CD4-positive, alpha-beta T cell treated with Interferon alpha-2 for 1 hour (primary cell): ENCODE data around the gene NKX6-2.
"Not testable (repeated sequence)": the region's sequence is repeated elsewhere in the genome, so short reads cannot be mapped to it uniquely, and the experiment has no call there.

ENCODE experiments used
- DNase-seq, 2 donors: peaks; one replicate each; pipeline ENCODE4 v3.0.0-alpha.2; 2020 to 2022

NKX6-2 gene

DNA sequence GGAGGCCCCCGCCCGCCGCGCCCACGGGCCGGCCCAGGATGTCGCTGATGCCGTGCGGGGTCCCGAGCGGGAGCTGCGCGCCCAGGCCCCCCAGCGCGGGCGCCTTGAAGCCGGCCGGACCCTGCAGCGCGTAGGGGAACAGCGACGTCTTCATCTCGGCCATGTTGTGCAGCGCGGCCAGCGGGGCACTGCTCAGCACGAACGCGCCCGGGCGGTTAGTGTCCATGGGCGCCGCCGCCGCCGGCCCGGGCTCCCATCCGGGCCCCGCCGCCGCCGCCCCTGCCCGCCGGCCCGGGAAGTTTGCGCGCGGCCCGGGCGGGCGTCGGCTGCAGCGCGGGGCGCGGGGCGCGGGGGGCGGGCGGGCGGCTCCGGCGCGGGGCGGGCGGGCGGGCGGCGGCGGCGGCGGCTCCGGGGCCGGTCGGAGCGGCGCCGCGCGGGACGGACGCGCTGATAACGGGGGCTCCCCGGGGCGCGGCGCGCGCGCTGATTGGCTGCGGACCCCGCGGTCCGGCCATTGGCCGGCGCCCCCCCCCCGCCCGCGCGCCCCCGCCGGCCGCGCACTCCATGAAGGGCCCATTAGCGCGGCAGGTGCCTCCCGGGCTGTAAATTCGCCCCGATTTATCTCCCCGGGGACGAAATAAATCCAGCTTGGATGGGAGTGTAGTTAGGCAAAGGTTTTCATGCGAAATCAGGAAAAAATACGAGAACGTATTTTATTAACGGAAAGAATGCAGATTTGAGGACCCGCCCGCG is at the start of gene NKX6-2:
Gene NKX6-2, minus strand, starts transcription at position 425 of the 753 bp plus-strand sequence. Its CDS starts 199 bp downstream, at position 226.
- DNase-seq = no peak

DNA sequence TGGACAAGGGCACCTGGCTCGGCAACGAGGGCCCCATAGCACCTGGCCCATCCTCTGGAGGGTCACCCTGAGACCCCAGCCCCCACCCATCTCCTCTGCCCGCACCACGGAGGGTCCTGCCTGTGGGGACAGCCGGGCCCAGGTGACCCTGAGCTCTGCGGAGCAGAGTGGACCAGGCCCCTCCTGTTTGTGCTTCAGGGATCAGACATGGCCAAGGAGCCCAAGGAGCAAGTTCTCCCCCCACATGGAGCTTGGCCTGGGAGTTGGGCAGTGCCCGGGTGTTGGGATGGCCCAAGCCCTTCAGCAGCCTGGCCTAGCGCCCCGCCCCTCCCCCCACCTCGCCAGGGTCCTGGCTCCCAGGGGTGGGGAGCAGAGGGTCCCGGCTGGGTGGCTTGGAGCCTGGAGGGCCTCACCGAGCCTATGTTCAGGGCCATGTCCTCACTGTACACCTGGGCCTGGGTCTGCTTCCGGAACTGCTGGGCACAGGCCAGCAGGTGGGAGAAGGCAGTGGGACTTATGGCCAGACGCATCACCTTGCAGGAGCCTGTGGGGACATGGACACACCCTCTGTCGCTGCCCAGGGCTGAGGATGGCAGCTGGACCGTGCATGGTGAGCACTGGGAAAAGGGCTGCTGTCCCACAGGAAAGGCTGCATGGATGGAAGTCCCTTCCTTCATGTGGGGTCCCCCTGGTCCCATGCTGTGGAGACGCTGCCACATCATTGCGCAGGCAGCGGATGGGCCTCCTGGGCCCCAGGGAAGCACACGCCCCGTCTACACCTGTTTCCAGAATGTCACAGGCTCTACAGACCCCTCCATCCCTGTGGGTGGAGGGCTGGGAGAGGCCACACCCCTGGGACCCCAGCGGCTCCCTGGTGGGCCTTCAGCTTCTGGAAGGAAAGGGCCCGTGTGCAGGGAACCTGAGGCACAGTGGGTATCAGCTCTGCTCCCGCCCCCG is 49.2 kb upstream of the NKX6-2 start:
- no peak for DNase-seq

DNA sequence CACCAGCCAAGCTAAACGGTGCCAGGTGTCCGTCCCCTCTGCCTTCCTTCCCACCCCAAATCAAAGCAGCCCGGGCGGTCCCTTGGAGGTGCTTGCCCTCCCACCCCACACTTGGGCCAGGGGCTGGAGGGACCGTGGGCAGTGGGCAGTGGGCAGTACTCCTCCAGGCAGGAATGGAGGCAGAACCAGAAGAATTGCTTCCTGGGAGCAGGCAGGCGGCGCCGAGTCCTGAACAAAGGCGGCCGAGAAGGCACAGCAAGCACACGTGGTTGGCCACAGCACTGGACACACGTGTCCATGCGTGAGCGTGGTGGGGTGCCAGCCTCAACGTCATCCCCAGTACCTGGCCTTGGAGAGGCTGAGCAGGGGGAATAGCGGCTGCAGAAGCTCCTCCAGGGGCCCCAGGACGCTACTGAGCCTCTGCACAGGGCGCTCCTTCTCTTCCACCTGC is 48.4 kb upstream of the NKX6-2 start:
- no peak for DNase-seq

DNA sequence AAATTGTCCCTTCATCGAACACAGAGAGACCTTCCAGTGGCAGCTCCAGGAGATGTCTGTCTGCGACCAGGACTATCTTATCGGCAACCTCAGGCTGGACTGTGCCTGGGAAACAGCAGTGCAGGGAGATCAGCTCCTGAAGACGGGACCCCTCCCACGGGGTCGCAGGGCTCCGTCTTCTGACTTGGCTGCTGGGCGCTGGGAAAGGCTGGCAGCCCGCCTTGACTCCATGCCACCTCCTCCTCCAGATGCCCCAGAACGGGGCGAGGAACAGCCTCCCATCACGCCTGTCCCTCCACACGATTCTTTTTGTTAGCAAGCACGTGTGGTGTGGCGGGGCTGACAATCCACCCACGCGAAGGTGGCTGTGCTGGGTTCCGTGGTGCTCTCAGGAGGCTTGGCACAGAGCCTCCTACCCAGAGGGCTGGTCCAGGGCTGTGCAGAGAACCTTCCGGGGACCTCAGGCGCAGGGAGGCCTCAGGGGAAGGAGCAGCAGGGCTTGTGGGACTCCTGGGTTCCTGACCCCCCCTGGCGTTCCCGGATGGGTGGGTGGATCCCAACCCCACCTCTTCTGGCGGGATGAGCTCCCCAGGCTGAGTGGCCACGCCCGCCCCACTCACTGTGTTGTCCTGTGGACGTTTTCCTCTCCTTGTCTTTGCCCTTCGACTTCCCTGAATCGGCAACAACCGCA is 47.6 kb upstream of the NKX6-2 start:
- no peak for DNase-seq

DNA sequence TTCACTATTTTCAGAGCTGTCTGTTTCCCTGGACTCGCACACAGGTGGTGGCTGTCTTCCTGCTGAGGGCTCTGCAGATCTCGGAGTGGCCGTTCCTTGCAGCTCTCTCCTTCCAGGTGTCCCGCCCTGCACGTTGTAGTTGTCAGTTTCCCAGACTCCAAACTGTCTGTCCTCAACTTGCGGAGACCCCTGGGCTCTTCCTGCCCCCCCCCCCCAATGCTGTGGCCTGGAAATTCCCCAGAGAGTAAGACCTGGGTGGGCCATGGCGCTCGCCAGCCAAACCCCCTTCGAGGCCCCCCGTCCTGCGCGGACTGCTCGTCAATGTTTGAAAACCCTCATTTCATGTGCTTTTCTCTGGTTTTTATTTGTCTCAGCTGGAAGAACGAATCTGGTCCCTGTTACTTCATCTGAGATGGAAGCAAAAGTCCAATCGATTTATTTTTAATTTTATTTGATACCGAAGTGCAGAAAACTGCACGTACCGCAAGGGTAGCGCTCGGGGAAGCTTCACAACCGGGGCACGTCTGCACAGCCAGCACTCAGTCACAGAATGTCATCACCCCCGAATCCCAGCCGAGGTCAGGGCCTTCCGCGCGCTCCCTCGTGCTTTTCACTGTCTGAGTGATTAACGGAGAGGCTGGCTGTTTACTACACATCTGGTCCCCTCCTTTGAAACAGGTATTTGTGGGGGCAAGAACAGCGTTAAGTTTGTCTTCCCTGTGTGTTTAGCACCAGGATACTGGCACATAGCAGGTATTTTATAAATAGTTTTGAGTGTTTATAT is 46.4 kb upstream of the NKX6-2 start:
- DNase-seq = no peak

DNA sequence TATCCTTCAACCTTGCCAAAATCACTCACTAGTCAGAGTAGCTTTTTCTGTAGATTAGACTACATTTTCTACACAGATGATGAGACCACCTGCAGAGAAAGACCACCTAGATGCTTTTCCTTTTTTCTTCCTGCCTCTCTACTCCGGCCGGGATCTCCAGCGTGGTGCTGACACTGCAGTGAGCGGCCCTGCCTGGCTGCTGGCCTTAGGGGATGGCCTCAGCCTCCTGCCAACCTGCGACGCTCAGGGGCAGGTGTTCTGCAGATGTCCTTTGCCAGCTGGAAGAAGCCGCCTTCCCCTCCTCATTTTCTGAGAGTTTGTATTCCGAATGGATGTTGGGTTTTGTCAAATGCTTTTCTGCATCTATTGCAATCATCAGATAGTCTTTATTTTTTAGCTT is 43.5 kb upstream of the NKX6-2 start:
- no peak for DNase-seq

DNA sequence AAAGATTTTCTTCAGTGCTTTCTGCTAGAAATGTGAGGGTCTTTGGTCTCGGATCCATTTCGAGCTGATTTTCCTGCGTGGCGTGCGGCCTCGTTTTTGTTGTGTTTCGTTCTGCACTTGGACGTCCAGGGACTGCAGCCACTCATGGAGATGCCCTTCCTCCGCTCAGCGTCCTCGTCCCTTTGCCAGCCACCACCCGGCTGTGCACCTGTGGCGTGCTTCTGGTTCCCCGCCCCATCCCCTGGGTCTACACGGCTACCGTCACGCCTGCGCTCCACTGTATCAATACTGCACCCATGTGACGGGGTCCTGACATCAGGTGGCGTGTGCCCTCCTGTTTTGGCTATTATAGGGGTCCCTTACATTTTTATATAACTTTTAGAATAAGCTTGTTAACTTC is 42.7 kb upstream of the NKX6-2 start:
- no peak for DNase-seq

DNA sequence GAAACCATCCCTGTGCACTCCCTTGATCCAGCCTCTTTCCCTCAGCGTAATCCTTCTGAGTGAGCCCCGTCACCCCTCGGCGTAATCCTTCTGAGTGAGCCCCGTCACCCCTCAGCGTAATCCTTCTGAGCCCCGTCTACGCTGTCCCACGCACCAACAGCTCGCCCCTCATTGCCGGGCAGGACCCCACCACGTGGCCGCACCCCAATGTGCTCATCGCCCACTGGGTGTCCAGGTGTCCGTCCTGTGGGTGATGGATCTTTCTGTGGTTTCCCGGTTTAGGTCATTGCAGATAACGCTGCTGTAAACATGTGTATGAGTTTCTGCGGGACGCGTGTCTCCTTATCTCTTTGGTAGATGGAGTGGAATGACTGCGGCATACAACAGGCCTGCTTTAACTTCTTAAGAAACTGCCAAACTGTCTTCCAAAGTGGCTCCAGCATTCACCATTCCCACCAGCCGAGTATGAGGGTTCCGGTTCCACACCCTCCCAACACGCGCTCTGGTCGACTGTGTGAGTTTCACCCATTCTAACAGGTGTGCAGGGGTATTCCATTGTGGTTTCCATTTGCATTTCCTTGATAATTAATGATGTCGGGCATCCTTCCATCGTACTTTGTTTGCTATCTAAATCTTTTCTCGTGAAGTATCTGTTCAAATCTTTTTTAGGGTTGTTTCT is 42.1 kb upstream of the NKX6-2 start:
- no peak for DNase-seq

DNA sequence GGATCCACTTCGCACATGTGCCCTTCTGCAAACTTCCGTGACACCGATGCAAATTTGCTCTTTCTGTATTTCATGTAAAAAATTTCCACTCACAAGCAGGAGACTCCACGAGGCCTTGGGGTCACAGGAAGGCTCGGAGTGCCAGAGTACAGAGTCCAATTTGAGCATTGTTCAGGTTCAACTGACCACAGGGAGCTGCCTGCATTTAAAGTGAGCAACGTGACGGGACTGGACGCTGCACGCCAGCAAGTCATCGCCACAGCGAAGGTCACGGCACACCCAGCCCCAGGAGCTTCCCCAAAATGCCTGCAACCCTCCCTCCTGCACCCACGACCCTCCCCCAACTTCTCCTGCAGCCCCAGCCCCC is 41.5 kb upstream of the NKX6-2 start:
- no peak for DNase-seq

DNA sequence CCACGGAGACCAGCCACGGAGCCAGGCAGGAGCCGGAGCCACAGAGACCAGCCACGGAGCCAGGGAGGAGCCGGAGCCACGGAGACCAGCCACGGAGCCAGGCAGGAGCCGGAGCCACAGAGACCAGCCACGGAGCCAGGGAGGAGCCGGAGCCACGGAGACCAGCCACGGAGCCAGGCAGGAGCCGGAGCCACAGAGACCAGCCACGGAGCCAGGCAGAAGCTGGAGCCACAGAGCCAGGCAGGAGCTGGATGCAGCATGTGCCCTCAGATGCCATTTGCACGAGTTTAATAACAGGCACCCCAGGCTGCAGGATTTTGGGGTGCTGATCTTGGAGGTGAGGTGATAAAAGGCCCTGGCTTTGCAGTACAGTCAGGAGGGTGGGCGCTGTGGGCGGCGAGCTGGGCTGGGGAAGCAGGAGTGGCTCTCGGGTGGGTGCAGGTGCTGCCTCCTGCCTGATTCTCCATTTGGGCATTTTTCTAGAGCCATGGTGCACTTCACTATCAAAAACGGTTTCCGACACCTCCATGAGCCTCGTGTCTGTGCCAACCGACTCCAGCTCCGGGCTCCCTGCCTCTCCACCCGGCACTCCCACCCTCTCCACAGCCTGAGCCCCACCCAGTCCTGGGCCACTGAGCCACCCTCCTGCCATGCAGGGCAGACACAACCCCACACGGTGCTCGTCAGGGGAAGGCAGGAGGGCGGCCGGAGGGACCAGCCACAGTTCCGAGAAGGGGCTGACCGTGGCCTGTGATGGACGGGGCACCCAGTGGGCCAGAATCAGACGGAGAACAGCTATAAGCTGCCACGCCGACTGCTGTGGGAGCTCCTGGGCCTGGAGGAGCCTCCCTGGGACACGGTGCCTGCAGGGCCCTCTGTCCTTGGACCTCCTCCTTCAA is 40.8 kb upstream of the NKX6-2 start:
- DNase-seq = no peak

DNA sequence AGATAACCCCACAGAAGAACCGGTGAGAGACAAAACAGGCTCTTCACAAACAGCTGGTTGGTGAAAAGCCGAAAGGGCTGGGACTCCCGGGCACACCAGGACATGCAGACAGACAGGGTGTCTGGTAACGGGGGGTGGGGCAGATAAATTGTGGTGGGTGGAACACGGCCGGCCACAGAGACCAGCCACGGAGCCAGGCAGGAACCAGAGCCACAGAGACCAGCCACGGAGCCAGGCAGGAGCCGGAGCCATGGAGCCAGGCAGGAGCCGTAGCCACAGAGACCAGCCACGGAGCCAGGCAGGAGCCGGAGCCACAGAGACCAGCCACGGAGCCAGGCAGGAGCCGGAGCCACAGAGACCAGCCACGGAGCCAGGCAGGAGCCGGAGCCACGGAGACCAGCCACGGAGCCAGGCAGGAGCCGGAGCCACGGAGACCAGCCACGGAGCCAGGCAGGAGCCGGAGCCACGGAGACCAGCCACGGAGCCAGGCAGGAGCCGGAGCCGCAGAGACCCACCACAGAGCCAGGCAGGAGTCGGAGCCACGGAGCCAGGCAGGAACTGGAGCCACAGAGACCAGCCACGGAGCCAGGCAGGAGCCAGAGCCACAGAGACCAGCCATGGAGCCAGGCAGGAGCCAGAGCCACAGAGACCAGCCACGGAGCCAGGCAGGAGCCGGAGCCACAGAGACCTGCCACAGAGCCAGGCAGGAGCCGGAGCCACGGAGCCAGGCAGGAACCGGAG is 40.0 kb upstream of the NKX6-2 start:
- DNase-seq = not testable (repeated sequence)

DNA sequence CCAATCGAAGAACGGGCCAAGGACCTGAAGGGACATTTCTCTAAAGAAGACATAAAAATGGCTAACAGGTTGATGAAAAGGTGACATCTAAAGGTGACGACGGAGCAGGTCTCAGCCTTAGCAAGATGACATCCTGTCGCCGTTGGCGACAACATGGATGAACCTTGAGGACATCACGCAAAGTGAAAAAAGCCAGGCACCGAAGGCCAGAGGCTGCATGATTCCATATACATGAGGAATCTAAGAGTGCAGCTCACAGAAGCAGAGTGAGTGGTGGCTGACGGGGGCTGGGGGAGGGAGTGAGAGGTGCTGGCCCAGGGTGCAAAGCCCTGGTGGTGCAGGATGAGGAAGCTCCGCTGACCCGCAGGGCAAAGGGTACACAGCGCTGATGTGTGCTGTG is 34.1 kb upstream of the NKX6-2 start:
- DNase-seq = no peak

DNA sequence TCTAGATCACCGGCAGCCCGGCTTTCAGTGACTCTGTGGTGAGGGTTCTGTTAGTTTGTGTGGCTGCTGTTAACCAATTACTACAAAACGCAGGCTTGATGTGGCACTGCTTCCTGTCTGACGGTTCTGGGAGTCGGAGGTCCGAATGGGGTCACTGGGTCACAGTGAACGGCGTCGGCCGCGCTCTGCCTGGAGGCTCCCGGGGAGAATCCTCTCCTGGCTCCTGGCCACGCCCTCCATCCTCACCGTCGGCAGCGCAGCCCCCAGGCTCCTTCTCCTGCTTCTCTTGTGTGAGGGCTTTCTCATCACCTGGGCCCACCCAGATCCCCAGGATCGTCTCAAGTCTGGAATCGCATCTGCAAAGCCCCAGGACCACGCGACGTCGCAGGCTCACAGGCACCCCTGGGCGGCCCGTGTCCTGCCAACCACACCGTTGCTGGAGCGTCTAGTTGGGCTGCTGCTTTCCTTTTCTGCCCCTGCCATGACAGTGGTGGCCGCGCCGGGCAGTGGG is 31.8 kb upstream of the NKX6-2 start:
- DNase-seq = no peak

DNA sequence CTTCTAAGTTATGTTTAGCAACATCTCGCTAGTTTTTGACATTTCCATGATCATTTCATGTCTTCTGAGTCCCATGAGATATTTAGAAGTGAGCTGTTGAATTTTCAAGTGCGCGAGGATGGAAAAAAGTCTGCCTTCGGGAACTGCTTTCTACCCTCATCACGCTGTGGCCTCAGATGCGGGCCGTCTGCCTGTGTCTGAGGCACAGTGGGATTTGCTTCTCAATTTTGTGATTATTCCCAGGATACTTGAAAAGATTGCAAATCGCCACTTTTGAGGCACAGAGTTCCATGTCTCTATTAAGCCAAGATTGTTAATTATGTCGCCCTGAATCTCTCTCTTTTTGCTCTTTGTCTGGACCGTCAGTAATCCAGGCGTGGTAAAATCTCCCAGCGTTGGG is 30.8 kb upstream of the NKX6-2 start:
- no peak for DNase-seq

DNA sequence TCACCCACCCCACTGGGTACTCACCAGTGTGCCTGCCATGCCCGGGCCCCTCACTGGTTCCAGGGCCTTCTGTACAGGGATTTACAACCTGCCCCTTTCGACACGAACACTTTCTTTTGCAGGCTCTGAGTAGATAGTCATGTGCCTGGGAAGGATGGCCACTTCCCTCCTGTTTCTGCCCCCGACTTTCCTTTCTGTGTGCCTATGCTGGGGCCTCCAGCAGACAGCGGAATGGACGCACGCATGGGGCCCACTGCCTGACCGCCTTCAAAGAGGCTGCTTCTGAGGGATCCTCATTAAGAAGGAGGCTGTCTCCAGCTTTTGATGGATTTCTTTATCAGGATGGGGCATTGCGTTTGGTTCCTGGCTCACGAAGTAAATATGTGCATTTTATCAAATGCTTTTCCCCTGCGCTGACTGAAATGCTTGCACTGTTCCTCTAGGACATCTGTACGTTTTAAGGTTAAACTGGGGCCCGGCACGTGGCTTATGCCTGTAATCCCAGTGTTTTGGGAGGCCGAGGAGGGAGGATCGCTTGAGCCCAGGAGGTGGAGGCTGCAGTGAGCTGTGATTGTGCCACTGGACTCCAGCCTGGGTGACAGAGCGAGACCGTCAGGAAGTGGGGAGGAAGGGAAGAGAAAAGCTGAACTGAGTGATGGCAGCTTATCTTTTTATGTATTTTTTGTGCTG is 29.4 kb upstream of the NKX6-2 start:
- no peak for DNase-seq

DNA sequence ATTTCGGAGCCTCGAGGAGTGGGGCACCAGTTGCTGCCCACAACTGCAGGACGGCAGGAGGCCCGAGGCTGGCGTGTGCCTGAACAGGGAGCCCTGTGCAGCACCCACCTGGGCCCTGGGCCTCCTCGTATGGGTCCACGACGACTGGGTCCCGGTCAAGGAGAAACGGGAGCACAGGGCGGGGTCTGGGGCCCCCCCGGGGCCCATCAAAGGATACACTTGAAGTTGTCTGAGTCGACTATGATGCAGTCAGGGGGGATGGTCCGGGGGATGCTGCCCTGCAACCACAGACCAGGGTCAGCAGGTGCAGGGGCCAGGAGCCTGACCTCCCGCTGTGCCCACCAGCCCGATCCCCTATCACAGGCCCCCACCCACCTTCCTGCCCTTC is 28.5 kb upstream of the NKX6-2 start:
- DNase-seq = no peak

DNA sequence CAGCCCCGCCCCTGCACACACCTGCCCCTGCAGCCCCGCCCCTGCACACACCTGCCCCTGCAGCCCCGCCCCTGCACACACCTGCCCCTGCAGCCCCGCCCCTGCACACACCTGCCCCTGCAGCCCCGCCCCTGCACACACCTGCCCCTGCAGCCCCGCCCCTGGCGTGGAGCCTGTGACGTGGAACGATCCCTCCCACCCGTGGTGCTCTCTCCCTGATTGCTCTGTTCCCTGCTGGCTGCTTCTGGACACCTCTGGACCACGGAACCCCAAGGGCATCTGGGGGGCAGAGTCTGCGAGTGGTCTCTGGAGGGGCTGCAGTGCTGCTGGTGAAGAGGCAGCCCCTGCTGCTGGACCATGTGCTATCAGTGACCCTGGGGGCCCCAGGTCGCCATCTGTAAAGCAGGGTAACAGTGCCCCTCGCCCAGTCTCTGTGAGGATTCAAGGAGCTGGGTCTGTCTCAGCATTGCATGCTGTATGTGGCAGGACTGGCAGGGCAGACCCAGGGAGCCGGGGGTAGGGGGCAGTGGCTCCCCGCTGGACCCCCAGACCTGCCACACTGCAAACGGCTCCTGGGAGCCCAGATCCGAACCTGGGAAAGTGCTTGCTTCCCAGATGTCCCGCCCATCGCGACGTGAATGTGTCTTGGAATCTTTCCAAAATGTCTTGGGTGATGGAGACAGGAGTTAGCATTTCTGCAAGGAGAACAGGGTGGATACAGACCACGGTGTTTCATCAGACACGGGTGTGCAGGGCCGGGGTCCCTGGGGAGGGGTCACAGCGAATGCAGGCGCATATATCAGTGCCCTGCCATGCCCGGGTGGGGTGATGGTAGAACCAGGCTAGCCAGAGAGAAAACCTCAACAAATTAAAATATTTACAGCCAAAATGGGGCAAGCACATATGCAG is 27.9 kb upstream of the NKX6-2 start:
- no peak for DNase-seq

DNA sequence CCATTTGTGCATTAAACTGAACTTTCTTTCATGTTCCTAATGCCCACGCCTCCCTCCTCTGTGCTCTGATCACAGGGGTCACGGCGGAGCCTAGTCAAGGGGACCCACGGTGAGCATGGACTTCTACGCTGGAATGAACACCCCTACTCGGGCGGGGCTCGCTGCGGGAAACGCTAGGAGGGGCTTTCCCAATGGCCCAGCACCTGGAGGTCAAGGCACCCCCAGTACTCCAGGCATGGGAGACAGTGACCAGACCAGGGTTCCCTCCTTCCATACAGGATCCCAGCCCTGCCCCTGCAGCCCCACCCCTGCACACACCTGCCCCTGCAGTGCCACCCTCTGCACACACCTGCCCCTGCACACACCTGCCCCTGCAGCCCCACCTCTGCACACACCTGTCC is 27.1 kb upstream of the NKX6-2 start:
- DNase-seq = no peak
